ENCODE measurements around the gene GRK2.
A peak's percentile ranks its signal among the peaks of the same experiment; 100 is the strongest.

Gene GRK2

DNA sequence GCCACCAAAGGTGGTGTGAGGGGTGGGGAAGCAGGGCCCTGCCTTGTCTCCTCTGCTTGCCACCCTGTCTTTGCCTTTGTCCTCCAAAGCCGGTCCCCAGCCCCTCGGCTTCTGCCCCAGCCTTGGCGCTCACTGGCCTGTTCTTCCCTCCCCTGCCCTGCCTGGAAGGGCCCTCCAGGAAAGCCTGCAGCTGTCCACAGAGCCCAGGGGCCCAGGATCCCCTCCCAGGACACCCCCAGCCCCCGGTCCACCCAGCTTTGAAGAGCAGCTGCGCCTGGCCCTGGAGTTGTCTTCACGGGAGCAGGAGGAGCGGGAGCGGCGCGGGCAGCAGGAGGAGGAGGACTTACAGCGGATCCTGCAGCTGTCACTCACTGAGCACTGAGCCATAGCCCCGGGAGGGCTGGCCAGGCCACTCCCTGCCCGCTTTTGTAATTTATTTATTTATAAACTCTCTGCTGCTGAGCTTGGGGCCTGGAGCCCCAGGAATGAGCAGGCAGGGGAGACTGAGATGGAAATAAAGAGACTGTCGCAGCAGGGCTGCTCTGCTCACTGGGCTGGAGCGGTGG lies 35.8 kb downstream of the GRK2 start:
- no peak for DNase-seq

- no peak for DNase-seq
These were observed 36.4 kb downstream of the GRK2 start for GRCh38 chr11:67302571-67303131.

DNA sequence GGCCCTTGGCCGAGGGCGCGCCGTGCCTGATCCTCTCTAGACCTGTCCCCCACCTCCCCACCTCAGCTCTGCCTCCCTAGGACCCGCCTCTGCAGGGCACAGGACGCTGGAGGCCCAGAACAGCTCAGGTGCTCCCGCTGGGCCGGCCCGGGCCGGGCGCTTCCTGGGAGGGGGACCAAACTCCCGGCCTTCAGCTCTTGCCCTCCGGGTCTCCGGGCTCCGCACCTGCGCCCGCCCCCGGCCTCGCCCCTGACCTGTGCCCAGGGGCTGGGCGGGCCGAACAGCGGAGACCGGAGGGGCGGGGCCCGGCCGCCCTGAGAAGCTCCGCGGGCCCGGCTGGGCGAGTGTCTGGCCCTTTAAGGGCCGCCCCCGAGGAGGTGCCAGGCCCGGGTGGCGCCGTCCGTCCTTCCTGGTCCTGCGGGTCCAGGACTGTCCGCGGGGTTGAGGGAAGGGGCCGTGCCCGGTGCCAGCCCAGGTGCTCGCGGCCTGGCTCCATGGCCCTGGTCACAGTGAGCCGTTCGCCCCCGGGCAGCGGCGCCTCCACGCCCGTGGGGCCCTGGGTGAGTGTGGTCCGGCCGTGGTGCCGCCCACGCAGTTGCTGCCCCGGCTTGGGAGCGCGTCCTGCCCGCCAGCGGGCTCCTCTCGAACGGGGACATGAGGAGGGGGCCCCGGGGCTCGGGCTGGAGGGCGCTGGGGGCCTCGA lies 37.0 kb downstream of the GRK2 start, which contains the start of gene SSH3:
Gene SSH3, plus strand, starts transcription at position 399 of the 703 bp plus-strand sequence. Its CDS starts 96 bp downstream, at position 495.
- DNase-seq = peak in 1 of 4 experiments; percentile 24

- peak in 1 of 4 experiments; percentile 32 for DNase-seq
These were observed 37.6 kb downstream of the GRK2 start for GRCh38 chr11:67303835-67304411.

- no peak for DNase-seq
These were observed 38.3 kb downstream of the GRK2 start for GRCh38 chr11:67304511-67305113.

DNA sequence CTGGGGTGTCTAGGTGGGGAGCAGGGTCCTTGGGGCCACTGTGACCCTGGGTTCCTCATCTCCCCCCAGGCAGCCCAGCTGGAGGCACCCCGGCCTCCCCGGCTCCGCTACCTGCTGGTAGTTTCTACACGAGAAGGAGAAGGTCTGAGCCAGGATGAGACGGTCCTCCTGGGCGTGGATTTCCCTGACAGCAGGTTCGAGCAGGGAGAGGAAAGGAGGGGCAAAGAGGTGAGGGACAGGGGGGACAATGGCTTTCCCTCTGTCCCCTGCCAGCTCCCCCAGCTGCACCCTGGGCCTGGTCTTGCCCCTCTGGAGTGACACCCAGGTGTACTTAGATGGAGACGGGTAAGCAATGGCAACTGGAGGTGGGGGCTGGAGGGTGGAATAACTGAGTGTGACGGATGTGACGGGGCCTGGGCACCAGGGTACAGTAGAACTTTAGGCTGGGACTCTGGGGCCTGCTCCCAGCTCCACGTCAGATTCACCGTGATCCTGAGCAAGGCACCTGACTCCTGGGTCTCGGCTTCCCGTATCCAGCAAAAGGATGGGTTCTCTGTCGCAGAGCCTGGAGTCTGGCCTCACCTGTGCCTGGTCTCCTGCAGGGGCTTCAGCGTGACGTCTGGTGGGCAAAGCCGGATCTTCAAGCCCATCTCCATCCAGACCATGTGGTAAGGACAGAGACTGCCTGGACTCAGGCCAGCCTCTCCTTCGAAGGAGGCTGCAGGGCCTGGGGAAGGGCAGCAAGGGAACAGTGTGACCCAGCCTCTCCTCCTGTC lies 40.7 kb downstream of the GRK2 start:
- no peak for DNase-seq

DNA sequence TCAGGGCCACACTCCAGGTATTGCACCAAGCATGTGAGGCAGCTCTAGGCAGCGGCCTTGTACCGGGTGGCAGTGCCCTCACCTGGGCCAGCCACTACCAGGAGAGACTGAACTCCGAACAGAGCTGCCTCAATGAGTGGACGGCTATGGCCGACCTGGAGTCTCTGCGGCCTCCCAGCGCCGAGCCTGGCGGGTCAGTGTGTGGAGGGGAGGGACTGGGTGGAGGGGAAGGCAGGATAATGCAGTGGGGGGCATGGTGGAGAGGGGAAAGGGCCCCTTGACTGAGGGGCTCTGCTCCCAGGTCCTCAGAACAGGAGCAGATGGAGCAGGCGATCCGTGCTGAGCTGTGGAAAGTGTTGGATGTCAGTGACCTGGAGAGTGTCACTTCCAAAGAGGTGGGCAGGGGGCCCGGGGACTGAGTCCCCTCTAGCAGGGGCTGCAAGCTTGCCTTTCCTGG lies 41.3 kb downstream of the GRK2 start:
- DNase-seq = no peak

DNA sequence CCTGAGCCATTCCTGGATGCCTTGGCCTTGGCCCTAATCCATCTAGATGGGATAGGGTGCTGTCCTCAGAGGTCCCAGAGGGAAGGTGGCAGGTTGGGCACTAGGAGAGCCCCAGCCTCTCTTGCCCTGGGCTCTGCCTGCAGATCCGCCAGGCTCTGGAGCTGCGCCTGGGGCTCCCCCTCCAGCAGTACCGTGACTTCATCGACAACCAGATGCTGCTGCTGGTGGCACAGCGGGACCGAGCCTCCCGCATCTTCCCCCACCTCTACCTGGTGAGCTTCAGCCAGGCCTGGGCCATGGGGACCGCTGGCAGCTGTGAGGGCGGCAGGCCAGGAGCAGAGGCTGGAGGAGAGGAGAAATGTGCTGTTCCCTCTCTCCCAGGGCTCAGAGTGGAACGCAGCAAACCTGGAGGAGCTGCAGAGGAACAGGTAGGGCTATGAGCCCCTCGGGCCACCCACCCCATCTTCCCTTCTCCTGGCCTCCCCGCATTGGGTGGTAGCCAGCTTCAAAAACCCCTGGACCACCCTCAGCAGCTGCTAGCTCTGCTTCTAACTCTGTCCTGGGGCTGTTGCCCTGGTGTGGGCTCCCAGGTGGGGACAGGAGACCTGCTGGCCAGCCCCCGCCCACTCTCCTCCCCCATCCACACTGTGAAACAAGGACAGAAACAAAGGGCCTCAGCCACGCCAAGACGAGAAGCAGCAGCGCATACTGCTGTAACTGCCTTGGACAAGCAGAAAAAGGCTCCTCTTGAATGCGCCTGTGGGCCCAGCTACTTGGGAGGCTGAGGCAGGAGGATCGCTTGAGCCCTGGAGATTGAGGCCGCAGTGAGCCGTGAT lies 42.0 kb downstream of the GRK2 start:
- no peak for DNase-seq

DNA sequence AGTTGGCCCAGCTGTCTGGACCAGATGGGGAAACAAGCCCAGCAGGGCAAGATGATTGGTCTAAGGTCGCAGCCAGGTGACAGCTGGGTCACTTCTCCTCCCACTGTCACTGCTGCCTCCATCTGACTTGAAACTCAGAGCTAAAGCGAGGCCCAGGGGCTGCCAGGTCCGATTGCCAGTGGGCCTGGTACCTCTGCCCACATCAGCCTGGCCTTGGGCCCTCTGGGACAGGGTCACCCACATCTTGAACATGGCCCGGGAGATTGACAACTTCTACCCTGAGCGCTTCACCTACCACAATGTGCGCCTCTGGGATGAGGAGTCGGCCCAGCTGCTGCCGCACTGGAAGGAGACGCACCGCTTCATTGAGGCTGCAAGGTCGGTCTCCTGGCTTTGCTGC lies 42.9 kb downstream of the GRK2 start:
- no peak for DNase-seq

GRCh38 chr11:67309661-67310061 lies 43.4 kb downstream of the GRK2 start:
- no peak for DNase-seq

DNA sequence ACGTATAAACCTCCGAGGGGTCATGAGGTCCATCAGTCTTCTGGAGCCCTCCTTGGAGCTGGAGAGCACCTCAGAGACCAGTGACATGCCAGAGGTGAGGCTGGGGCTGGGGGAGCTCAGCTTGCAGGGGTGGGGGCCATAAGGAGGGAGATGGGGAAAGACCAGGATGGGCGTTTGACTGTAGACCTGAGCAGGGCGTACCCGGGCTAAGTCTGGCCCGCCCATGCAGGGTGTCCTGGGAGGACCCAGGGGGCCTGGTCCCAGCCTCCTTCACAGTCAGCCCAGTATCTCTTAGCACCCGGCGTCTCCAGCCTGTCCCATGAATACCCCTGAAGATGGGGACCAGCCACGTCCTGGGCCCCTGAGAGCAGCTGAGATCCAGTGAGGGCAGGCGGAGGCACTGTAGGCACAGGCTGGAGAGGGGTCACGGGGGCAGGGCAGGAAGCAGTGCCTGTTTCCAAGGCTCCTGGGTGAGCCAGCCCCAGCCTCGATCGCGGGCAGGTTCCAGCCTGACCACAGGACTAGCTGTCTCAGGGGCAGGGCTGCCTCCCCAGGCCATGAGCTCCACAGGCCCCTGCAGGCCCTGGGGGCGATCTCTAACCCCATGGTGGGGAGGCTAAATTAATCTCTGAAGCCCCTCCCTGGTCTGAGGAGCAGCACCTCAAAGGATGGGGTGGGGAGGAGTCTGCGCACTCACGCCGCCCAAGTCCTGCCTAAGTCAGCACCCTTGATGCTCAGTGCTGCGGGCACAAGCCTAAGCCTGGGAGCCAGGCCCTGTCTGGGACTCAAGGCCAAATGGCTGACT lies 44.2 kb downstream of the GRK2 start:
- no peak for DNase-seq

- no peak for DNase-seq
These were observed 44.8 kb downstream of the GRK2 start for GRCh38 chr11:67311051-67311555.

DNA sequence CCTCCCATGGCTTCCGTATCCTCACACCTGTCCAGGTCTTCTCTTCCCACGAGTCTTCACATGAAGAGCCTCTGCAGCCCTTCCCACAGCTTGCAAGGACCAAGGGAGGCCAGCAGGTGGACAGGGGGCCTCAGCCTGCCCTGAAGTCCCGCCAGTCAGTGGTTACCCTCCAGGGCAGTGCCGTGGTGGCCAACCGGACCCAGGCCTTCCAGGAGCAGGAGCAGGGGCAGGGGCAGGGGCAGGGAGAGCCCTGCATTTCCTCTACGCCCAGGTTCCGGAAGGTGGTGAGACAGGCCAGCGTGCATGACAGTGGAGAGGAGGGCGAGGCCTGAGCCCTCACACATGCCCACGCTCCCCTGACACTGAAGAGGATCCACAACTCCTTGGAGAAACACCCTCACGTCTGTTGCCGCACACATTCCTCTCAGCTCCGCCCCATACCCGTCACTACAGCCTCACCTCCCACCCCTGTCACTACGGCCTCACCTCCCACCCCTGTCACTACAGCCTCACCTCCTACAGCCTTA lies 45.3 kb downstream of the GRK2 start:
- no peak for DNase-seq

GRCh38 chr11:67312187-67313021 lies 46.1 kb downstream of the GRK2 start:
- no peak for DNase-seq

DNA sequence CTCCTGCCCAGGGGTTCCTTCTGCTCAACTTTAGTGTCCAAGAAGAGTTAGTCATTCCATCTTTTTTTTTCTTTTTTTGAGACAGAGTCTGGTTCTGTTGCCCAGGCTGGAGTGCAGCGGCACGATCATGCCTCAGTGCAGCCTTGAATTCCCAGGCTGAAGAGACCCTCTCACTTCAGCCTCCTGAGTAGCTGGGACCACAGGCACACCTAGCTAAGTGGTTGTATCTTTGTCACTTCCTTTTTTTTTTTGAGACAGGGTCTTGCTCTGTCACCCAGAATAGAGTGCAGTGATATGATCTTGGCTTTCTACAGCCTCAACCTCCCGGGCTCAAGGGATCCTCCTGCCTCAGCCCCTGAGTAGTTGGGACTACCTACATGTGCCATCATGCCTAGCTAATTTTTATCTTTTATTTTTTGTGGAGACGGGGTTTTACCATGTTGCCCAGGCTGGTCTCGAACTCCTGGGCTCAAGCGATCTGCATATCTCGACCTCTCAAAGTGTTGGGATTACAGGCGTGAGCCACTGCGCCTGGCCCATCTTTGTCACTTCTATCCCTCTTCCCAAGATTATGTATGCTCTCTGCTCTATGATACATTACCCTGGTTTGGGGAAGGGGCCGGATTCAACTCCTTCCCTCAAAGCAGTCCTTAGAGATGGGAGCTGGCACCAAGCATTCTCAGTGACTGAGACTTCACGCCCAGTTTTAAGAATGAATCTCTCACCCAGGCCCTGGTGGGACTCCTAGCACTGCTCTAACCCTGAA lies 47.0 kb downstream of the GRK2 start:
- DNase-seq = no peak

GRCh38 chr11:67314218-67314617 lies 47.9 kb downstream of the GRK2 start:
- DNase-seq = no peak

DNA sequence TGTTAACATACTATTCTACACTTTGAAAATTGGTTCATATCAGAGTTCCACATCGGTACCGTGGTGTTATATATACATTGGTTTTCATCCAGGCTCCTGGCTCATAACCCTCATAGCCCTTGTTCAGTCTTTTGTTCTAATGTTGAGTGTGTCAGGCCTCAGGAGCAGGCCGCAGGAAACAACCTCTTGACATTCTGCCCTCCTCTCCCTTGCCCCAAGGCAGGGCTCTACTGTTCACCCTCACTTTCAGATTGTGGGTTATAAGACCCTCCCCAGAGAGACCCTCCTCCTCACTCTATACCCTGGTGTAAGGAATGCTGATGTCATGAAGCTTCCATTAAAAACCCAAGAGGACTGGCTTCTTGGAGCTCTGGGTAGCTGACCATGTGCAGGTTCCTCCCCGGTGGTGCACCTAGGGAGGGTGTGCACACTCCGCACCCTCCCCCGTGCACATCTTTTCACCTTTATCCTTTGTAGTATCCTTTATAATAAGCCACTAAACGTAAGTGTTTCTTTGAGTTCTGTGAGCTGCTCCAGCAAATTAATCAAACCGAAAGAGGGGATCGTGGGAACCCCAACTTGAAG lies 49.1 kb downstream of the GRK2 start:
- no peak for DNase-seq

DNA sequence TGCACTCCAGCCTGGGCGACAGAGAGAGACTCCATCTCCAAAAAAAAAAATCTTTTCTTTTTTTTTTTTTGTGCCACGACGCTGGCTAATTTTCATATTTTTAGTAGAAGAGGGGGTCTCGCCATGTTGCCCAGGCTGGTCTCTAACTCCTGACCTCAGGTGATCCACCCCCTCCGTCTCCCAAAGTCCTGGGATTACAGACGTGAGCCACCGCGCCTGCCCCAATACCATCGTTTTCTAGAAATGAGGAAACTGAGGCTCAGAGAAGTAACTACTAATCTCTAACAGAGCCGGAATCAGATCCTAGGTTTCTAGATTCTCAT lies 50.6 kb downstream of the GRK2 start:
- no peak for DNase-seq

Data from activated naive CD4-positive, alpha-beta T cell (primary cell).